Measurements from ENCODE around the gene SLC40A1.

SLC40A1 gene

DNA sequence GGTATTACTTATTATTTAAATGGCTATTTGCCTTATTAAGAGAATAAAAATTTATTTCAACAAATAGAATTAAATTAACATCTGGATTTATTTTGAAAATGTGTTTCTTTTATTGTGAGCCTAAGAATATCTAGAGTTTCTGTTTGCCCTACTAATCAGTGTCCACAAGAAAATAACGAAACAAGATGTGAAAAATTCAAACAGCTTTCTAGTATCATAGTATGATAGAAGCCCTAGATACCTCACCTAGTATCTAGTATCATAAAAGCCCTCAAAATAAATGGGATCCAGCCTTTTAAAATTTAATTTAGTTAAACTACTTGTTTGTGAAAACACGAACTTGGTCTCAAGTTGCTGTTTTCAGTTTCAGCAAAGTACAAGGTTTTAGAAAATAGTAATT is 13.7 kb upstream of the SLC40A1 start:
- no peaks in the 10 kb centered on the region for H3F3A ChIP-seq (ENCODE audit: control insufficient read depth, insufficient read depth)

DNA sequence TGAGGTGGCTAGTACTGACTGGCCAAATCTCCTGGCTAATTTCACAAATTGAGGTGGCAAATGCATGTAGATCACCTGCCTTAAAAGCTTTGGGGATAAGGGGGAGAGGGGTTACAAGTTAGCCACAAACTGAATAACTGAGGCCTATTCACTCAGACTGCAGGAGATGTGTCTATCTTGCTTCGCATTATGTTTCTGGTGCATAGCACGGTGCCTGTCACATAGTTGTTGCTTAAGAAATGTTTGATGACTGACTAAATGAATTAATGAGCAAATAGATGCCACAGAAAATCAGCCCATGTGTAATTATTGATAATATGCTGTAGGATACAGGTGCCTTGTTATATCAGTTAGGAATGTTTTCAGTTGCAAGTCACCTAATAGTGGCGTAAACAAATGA is 12.5 kb upstream of the SLC40A1 start:
- Histone ChIP-seq H3K4me2 (ENCODE audit: low read length) (no peak overlapping the region), H3K9me2 (replicated peaks; ENCODE audit: control insufficient read depth, low read length) (no peaks in the 10 kb centered on the region), H3K27ac (ENCODE audit: low read depth, low read length) (no peak overlapping the region), H3K4me1 (ENCODE audit: control insufficient read depth, low read length) (no peaks in the 10 kb centered on the region), H4K20me1 (ENCODE audit: control insufficient read depth, insufficient read depth, low read depth, low read length) (no peaks in the 10 kb centered on the region), H3K79me2 (ENCODE audit: control insufficient read depth, low read length) (no peaks in the 10 kb centered on the region), H3K36me3 (ENCODE audit: control insufficient read depth, low read length) (no peaks in the 10 kb centered on the region), H3K4me3 (ENCODE audit: low read length) (no peak overlapping the region), H3K9me3 (ENCODE audit: control insufficient read depth, insufficient read depth, low read length) (no peaks in the 10 kb centered on the region), H3F3A (ENCODE audit: control insufficient read depth, insufficient read depth) (no peaks in the 10 kb centered on the region), H3K27me3 (ENCODE audit: control insufficient read depth, low read length) (peaks cover 5% of the 10 kb centered on the region)
- TF ChIP-seq, protein P1, sequence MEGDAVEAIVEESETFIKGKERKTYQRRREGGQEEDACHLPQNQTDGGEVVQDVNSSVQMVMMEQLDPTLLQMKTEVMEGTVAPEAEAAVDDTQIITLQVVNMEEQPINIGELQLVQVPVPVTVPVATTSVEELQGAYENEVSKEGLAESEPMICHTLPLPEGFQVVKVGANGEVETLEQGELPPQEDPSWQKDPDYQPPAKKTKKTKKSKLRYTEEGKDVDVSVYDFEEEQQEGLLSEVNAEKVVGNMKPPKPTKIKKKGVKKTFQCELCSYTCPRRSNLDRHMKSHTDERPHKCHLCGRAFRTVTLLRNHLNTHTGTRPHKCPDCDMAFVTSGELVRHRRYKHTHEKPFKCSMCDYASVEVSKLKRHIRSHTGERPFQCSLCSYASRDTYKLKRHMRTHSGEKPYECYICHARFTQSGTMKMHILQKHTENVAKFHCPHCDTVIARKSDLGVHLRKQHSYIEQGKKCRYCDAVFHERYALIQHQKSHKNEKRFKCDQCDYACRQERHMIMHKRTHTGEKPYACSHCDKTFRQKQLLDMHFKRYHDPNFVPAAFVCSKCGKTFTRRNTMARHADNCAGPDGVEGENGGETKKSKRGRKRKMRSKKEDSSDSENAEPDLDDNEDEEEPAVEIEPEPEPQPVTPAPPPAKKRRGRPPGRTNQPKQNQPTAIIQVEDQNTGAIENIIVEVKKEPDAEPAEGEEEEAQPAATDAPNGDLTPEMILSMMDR (IDR thresholded peaks at IDR 0.05; ENCODE audit: low read depth, low read length, poor library complexity, severe bottlenecking) = no peak
- TF ChIP-seq EZH2phosphoT487 (IDR thresholded peaks at IDR 0.05; ENCODE audit: borderline replicate concordance, low read length) = no peak

More for the DNA sequence above, 13.7 kb upstream of the SLC40A1 start:
- H3K4me2 ChIP-seq (ENCODE audit: low read length) = no peak overlapping the region
- H3K9me3 ChIP-seq (ENCODE audit: control insufficient read depth, insufficient read depth, low read length) = no peaks in the 10 kb centered on the region
- H3K27me3 ChIP-seq (ENCODE audit: control insufficient read depth, low read length) = no peaks in the 10 kb centered on the region
- H3K79me2 ChIP-seq (ENCODE audit: control insufficient read depth, low read length) = no peaks in the 10 kb centered on the region
- H3K36me3 ChIP-seq (ENCODE audit: control insufficient read depth, low read length) = no peaks in the 10 kb centered on the region
- no peaks in the 10 kb centered on the region for H3K4me1 ChIP-seq (ENCODE audit: control insufficient read depth, low read length)
- TF ChIP-seq, protein P1 (IDR thresholded peaks at IDR 0.05; ENCODE audit: low read depth, low read length, poor library complexity, severe bottlenecking) = no peak
- TF ChIP-seq EZH2phosphoT487 (IDR thresholded peaks at IDR 0.05; ENCODE audit: borderline replicate concordance, low read length) = no peak
- no peak overlapping the region for H3K4me3 ChIP-seq (ENCODE audit: low read length)
- H3K9me2 ChIP-seq (replicated peaks; ENCODE audit: control insufficient read depth, low read length) = no peaks in the 10 kb centered on the region
- no peaks in the 10 kb centered on the region for H4K20me1 ChIP-seq (ENCODE audit: control insufficient read depth, insufficient read depth, low read depth, low read length)
- H3K27ac ChIP-seq (ENCODE audit: low read depth, low read length) = no peak overlapping the region

DNA sequence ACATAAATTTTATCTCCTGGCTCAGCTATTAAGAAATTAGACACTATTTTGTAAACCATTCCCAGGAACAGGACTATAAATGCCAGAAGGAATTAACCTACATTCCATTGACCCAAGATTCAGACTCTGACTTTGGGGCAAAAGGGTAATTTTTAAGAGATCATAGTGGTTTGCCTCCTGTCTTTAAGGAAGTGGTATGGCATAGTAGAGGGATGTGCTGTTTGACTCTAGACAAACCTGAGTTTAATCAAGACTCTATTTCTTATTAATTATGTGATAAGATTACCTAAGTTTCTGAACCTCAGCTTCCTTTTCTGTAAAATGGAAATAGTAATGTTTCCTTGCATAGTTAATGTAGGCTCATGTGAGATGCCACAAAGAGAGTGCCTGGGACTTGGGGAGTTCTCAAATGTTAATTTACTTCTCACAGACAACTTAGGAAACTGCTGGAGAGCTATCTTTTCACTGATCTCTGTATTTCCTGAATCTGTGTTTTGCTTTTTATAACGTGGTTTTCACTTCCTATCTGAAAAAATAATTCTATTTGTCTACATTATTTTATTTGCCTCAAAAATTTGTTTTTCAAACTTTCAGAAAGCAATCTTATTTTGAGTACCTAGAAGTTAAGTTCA is 11.9 kb upstream of the SLC40A1 start:
- TF ChIP-seq, protein P1 (IDR thresholded peaks at IDR 0.05; ENCODE audit: low read depth, low read length, poor library complexity, severe bottlenecking) = no peak
- TF ChIP-seq EZH2phosphoT487 (IDR thresholded peaks at IDR 0.05; ENCODE audit: borderline replicate concordance, low read length) = no peak
- H3F3A ChIP-seq (ENCODE audit: control insufficient read depth, insufficient read depth) = no peaks in the 10 kb centered on the region
- no peaks in the 10 kb centered on the region for H3K9me2 ChIP-seq (replicated peaks; ENCODE audit: control insufficient read depth, low read length)
- no peaks in the 10 kb centered on the region for H4K20me1 ChIP-seq (ENCODE audit: control insufficient read depth, insufficient read depth, low read depth, low read length)
- H3K79me2 ChIP-seq (ENCODE audit: control insufficient read depth, low read length) = no peaks in the 10 kb centered on the region
- no peaks in the 10 kb centered on the region for H3K9me3 ChIP-seq (ENCODE audit: control insufficient read depth, insufficient read depth, low read length)
- H3K27ac ChIP-seq (ENCODE audit: low read depth, low read length) = no peak overlapping the region
- H3K27me3 ChIP-seq (ENCODE audit: control insufficient read depth, low read length) = peaks cover 5% of the 10 kb centered on the region
- H3K4me1 ChIP-seq (ENCODE audit: control insufficient read depth, low read length) = no peaks in the 10 kb centered on the region
- H3K4me2 ChIP-seq (ENCODE audit: low read length) = no peak overlapping the region
- H3K36me3 ChIP-seq (ENCODE audit: control insufficient read depth, low read length) = no peaks in the 10 kb centered on the region
- H3K4me3 ChIP-seq (ENCODE audit: low read length) = no peak overlapping the region

Data from DOHH2 (cell line).